Keratinocyte (primary cell): Measurements from ENCODE around the gene RSPRY1. TPM values are rescaled to one million over a fixed set of nuclear protein-coding genes. Genes with fewer than 3 reads are reported as not detected.

ENCODE experiments used
- DNase-seq: peaks from one replicate; pipeline ENCODE4 v3.0.0-alpha.2; 2011; ENCODE audit warnings: low read depth, missing footprints, low spot score
- FAIRE-seq: peaks from 2 replicates; lab custom pipeline; 2011; peaks lifted over from hg19 to GRCh38; lab: Jason Lieb, UNC
- H2AFZ ChIP-seq: 2 replicates; pipeline ENCODE4 v1.6.0; 2012; ENCODE audit warnings: low read length, control low read depth, inconsistent platforms; ENCODE audit not compliant: control insufficient read depth
- H3K27ac ChIP-seq: 2 replicates; pipeline ENCODE4 v1.5.1; 2011; ENCODE audit warnings: low read length; ENCODE audit not compliant: control insufficient read depth, insufficient read depth
- H3K27me3 ChIP-seq: 3 replicates; pipeline ENCODE4 v1.6.0; 2011; ENCODE audit warnings: low read length; ENCODE audit not compliant: control insufficient read depth, insufficient read depth; ENCODE audit errors: extremely low read depth
- H3K36me3 ChIP-seq, 2 experiments: 2 replicates in 1 of 2; 3 replicates in 1 of 2; pipeline ENCODE4 v1.5.1; 2011; ENCODE audit warnings: low read length in 2 of 2, mild to moderate bottlenecking in 1 of 2; ENCODE audit not compliant: control insufficient read depth in 2 of 2, insufficient read depth in 2 of 2; ENCODE audit errors: extremely low read depth in 1 of 2
- H3K4me1 ChIP-seq: 3 replicates; pipeline ENCODE4 v1.5.1; 2011; ENCODE audit warnings: low read length; ENCODE audit not compliant: control insufficient read depth, insufficient read depth; ENCODE audit errors: extremely low read depth
- H3K4me2 ChIP-seq: 3 replicates; pipeline ENCODE4 v1.6.0; 2011; ENCODE audit warnings: low read depth, low read length; ENCODE audit not compliant: control insufficient read depth, insufficient read depth; ENCODE audit errors: extremely low read depth
- H3K4me3 ChIP-seq, 3 experiments: fragments of 200-600 bp in 1 of 3; sonication (generic) in 1 of 3; 2 replicates in 2 of 3; 3 replicates in 1 of 3; pipeline ENCODE4 v1.5.1; 2011 to 2016; ENCODE audit warnings: low read length in 3 of 3, mild to moderate bottlenecking in 3 of 3, control low read depth in 2 of 3, inconsistent platforms in 1 of 3, low read depth in 1 of 3, mixed read lengths in 1 of 3, mixed run types in 1 of 3, moderate library complexity in 1 of 3; ENCODE audit not compliant: control insufficient read depth in 2 of 3, insufficient read depth in 2 of 3; ENCODE audit errors: extremely low read depth in 1 of 3
- H3K79me2 ChIP-seq: 2 replicates; pipeline ENCODE4 v1.6.0; 2012; ENCODE audit warnings: low read length; ENCODE audit not compliant: control insufficient read depth, insufficient read depth
- H3K9ac ChIP-seq: 3 replicates; pipeline ENCODE4 v1.6.0; 2011; ENCODE audit warnings: low read length; ENCODE audit not compliant: control insufficient read depth, insufficient read depth; ENCODE audit errors: extremely low read depth
- H3K9me1 ChIP-seq: 3 replicates; pipeline ENCODE4 v1.6.0; 2011; ENCODE audit warnings: low read length; ENCODE audit not compliant: control insufficient read depth, insufficient read depth; ENCODE audit errors: extremely low read depth
- H3K9me3 ChIP-seq: 2 replicates; pipeline ENCODE4 v1.5.1; 2012; ENCODE audit warnings: low read depth, low read length; ENCODE audit not compliant: control insufficient read depth
- H4K20me1 ChIP-seq: 3 replicates; pipeline ENCODE4 v1.6.0; 2011; ENCODE audit warnings: low read length; ENCODE audit not compliant: control insufficient read depth, insufficient read depth; ENCODE audit errors: extremely low read depth
- CTCF ChIP-seq, 3 experiments: IDR thresholded peaks in 1 of 3; conservative IDR thresholded peaks in 1 of 3; optimal IDR thresholded peaks in 1 of 3; 2 replicates in 2 of 3; 3 replicates in 1 of 3; pipeline versions ENCODE3 to v1.5.1; 2011; ENCODE audit warnings: low read length in 3 of 3, mild to moderate bottlenecking in 3 of 3, moderate library complexity in 2 of 3, control low read depth in 1 of 3, inconsistent platforms in 1 of 3; ENCODE audit not compliant: insufficient read depth in 2 of 3; ENCODE audit errors: extremely low read depth in 1 of 3
- EZH2 ChIP-seq: IDR thresholded peaks from one replicate; pipeline ENCODE4 v1.6.1; 2012; ENCODE audit warnings: inconsistent platforms, mild to moderate bottlenecking, low read length, moderate library complexity
- dilution Hi-C: fragments of 300-500 bp; cut with MboI; formaldehyde crosslinking; loops from one replicate; pipeline ENCODE4 v1.7.0; 2020; ENCODE audit warnings: low sequenced_read_pairs; ENCODE audit not compliant: extremely low pct_ligation_motif_present
- polyA plus RNA-seq, 5 experiments: library from polyadenylated mRNA; depleted of rRNA in 3 of 5; stranded (reverse) in 3 of 5; stranded (forward) in 1 of 5; unstranded in 1 of 5; fragments of >200 nt; gene quantifications; 1 replicate in 1 of 5; 2 replicates in 3 of 5; 3 replicates in 1 of 5; pipeline versions ENCODE4 v1.2.1 to v1.2.3, GENCODE V29; 2011 to 2012; ENCODE audit warnings: missing spikeins in 2 of 5, low read depth in 1 of 5, low replicate concordance in 1 of 5

RSPRY1 gene
- polyA plus RNA-seq, 1 donor (not counting 4 experiments of a cell fraction or from before 2014, with no cell fraction given) = 42.2 TPM

- peaks cover 11 to 27% of the 10 kb centered on the region in 2 experiments for H3K36me3 ChIP-seq
Observed at GRCh38 chr16:57166951-57167350, 19.2 kb upstream of the RSPRY1 start.

GRCh38 chr16:57167538-57167937 lies 18.6 kb upstream of the RSPRY1 start:
- H3K4me3 ChIP-seq = no peak overlapping the region
- H4K20me1 ChIP-seq = no peaks in the 10 kb centered on the region
- peak overlapping the region; percentile 58 for H3K4me2 ChIP-seq
- H3K36me3 ChIP-seq = peaks cover 14 to 28% of the 10 kb centered on the region in 2 experiments
- H3K9me3 ChIP-seq = no peaks in the 10 kb centered on the region
- dilution Hi-C loops = no loop called here
- H3K9me1 ChIP-seq = peaks cover 4% of the 10 kb centered on the region
- no peaks in the 10 kb centered on the region for H3K27me3 ChIP-seq
- FAIRE-seq (no peak), DNase-seq (no peak)
- TF ChIP-seq EZH2 (no peak), CTCF (optimal IDR thresholded peaks at IDR 0.05 in 1 of 3, IDR thresholded peaks at IDR 0.05 in 1 of 3, conservative IDR thresholded peaks at IDR 0.05 in 1 of 3; ENCODE audit: extremely low read depth in 1 of 3, insufficient read depth in 2 of 3, low read length in 3 of 3) (no peak)
- peak overlapping the region; percentile 32 for H3K27ac ChIP-seq
- H3K9ac ChIP-seq = no peak overlapping the region
- H3K4me1 ChIP-seq = peaks cover 25% of the 10 kb centered on the region
- H3K79me2 ChIP-seq = no peaks in the 10 kb centered on the region
- no peak overlapping the region for H2AFZ ChIP-seq

More at GRCh38 chr16:57166951-57167350, 19.2 kb upstream of the RSPRY1 start:
- dilution Hi-C loops = no loop called here
- FAIRE-seq = peak; percentile 98
- Histone ChIP-seq H3K9ac (no peak overlapping the region), H3K4me1 (peaks cover 25% of the 10 kb centered on the region), H3K79me2 (no peaks in the 10 kb centered on the region), H2AFZ (no peak overlapping the region), H3K9me3 (no peaks in the 10 kb centered on the region), H3K4me3 (peak overlapping the region in 1 of 3 experiments; percentile 25), H3K27ac (peak overlapping the region; percentile 32), H3K4me2 (peak overlapping the region; percentile 58), H3K9me1 (peaks cover 4% of the 10 kb centered on the region), H4K20me1 (no peaks in the 10 kb centered on the region), H3K27me3 (no peaks in the 10 kb centered on the region)
- no peak for DNase-seq
- TF ChIP-seq EZH2 = no peak
- no peak for TF ChIP-seq CTCF (optimal IDR thresholded peaks at IDR 0.05 in 1 of 3, IDR thresholded peaks at IDR 0.05 in 1 of 3, conservative IDR thresholded peaks at IDR 0.05 in 1 of 3; ENCODE audit: extremely low read depth in 1 of 3, insufficient read depth in 2 of 3, low read length in 3 of 3)
